ENCODE results near the gene PHF14.

Gene PHF14

DNA sequence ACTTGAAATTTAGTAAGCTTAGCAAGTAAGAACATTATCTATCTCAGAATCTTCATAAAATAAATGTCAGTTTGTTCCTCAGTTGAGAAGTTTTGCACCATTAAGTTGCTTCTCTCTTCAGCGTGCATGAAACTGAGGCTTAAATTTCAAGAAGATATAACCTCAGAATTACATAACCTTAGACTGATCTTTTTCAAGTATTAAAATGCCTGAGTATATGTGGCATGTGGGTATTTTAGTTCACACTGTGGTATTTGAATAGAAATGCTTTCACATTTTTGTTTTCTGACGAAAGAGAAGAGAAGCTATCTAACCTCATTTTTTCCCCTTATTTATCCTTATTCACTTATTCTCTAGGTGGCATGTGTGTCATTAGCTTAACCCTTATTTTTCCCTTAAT lies 104.1 kb downstream of the PHF14 start:
- ChIA-PET POLR2A (no interaction called here), CTCF (interaction anchor here (1.3 to 2.4 kb wide), 4 partner anchors 10 to 31 kb away, joined by 4 to 6 read pairs (median 5); no protein-coding TSS in a partner anchor)
- no peak for DNase-seq (ENCODE audit: extremely low spot score)
- TF ChIP-seq, protein P1, sequence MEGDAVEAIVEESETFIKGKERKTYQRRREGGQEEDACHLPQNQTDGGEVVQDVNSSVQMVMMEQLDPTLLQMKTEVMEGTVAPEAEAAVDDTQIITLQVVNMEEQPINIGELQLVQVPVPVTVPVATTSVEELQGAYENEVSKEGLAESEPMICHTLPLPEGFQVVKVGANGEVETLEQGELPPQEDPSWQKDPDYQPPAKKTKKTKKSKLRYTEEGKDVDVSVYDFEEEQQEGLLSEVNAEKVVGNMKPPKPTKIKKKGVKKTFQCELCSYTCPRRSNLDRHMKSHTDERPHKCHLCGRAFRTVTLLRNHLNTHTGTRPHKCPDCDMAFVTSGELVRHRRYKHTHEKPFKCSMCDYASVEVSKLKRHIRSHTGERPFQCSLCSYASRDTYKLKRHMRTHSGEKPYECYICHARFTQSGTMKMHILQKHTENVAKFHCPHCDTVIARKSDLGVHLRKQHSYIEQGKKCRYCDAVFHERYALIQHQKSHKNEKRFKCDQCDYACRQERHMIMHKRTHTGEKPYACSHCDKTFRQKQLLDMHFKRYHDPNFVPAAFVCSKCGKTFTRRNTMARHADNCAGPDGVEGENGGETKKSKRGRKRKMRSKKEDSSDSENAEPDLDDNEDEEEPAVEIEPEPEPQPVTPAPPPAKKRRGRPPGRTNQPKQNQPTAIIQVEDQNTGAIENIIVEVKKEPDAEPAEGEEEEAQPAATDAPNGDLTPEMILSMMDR (IDR thresholded peaks at IDR 0.05; ENCODE audit: control extremely low read depth, extremely low read depth, low read depth, missing control alignments), result no peak

DNA sequence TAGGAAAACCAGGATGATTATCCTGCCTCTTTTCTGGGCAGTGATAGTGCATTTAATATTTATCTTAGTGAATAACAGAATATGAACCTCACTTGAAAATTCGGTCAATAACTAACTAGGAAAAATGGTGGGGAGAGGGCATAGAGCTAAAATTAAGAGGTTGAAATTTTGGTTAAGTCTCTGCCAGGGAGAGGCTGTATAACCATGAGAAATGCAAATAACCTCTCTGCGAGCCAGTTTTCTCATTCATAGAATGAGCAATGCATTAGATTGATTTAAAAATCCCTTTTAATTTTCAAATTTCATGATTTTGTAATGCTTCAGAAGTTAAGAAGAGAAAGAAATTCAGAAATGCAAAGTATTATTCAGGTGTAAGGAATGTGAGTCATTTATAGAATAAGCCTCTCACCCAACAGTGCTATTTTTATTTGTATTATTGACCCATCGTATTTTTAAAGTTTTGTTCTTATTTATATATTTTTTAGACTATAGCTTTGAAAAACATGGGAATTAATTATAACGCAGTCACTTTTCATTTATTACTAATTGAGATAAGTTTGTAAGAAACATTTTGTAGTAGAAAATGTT lies 104.7 kb downstream of the PHF14 start:
- CTCF ChIA-PET, result interaction anchor here (0.6 to 2.4 kb wide), 8 partner anchors 11 to 132 kb away, joined by 3 to 6 read pairs (median 4); no protein-coding TSS in a partner anchor

DNA sequence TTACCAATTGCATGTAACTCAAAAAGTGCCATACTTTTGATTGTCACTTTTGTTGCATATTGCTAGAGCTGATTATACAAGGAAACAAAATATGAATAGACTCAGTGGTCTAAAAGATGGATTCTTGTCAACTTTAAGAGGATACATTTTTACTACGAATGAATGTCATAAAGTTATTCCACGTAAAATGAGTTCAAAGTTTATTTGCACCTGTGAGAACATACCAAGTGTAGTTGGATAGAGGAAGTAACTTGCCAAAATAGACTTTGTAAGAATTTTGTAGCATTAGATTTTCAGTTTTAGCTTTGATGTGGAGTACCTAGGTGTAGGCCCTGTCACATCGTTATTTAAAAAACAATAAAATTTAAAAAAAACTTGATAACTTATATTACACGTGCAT lies 106.2 kb downstream of the PHF14 start:
- TF ChIP-seq, protein P1 (IDR thresholded peaks at IDR 0.05; ENCODE audit: control extremely low read depth, extremely low read depth, low read depth, missing control alignments), result no peak
- DNase-seq (ENCODE audit: extremely low spot score), result no peak
- ChIA-PET CTCF (interaction anchor here (0.8 to 2.4 kb wide), 3 partner anchors 9 to 18 kb away, joined by 4 to 6 read pairs (median 6); no protein-coding TSS in a partner anchor), POLR2A (no interaction called here)

More for the DNA sequence above, 104.7 kb downstream of the PHF14 start:
- DNase-seq (ENCODE audit: extremely low spot score), result peak; percentile 9
- TF ChIP-seq, protein P1 (IDR thresholded peaks at IDR 0.05; ENCODE audit: control extremely low read depth, extremely low read depth, low read depth, missing control alignments), result no peak
- POLR2A ChIA-PET, result no interaction called here

DNA sequence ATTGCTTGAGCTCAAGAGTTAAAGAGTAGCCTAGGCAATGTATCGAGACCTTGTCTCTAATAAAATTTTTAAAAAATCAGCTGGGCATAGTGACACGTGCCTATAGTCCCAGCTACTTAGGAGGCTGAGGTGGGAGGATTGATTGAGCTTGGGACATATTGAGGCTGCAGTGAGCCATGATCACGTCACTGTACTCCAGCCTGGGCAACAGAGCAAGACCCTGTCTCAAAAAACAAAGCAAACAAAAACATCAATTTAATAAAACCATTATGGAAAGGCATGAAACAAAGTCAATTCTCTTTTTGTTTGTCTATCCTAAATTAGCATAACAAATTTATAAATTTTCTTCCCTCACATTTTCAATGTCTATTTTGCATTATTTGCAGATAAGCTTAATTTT lies 108.4 kb downstream of the PHF14 start:
- CTCF ChIA-PET, result interaction anchor here (1.0 to 2.2 kb wide), 4 partner anchors 10 to 130 kb away, joined by 3 to 7 read pairs (median 4); no protein-coding TSS in a partner anchor
- TF ChIP-seq, protein P1 (IDR thresholded peaks at IDR 0.05; ENCODE audit: control extremely low read depth, extremely low read depth, low read depth, missing control alignments), result no peak
- POLR2A ChIA-PET, result no interaction called here
- no peak for DNase-seq (ENCODE audit: extremely low spot score)

DNA sequence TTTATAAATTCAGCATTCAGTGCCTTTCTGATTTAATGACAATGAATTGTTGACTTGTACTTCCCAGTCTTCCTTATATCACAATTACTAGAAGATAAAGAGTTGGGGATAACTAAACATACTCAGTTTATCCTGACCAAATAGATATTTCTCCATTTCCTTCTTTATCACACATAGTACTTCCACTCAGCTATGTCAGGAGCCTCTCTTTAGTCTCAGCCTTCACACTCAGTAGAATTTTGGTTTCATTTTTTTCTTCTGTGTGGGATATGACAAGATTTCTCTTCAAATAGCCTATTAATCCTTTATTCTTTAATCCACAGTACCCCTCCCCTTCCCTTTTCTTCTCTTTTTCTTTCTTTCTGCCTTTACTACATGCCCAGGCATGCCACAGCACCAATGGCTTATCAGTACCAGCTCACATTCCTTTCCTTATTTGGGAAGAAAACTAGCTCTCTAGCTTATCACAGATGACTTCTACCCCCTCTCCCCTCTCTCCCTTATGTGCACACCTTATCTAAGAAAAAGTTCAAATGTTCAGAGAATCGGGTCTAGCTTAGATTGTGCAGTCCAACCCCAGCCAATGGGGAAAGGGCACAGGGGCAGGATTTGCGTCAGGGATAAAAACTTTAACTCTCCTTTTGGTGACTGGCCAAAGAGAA lies 109.0 kb downstream of the PHF14 start:
- TF ChIP-seq, protein P1 (IDR thresholded peaks at IDR 0.05; ENCODE audit: control extremely low read depth, extremely low read depth, low read depth, missing control alignments), result no peak
- ChIA-PET POLR2A (no interaction called here), CTCF (interaction anchor here (1.0 to 2.2 kb wide), 4 partner anchors 9 to 40 kb away, joined by 3 to 7 read pairs (median 4); no protein-coding TSS in a partner anchor)
- no peak for DNase-seq (ENCODE audit: extremely low spot score)

DNA sequence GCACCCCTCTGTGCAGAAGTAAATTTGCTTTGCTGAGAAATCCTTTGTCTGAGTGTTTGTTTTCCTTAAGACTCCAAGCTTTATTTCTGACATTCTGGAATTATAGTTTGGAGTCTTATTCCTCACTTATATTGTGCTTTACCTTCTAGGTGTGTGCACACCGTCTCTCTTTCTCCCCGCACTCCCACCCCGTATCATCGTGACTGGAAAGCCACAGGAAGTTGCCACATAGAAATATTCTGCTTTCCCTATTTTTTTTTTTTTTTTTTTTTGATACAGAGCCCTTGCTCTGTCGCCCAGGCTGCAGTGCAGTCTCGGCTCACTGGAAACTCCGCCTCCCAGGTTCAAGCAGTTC lies 109.5 kb downstream of the PHF14 start:
- DNase-seq (ENCODE audit: extremely low spot score), result no peak
- TF ChIP-seq, protein P1 (IDR thresholded peaks at IDR 0.05; ENCODE audit: control extremely low read depth, extremely low read depth, low read depth, missing control alignments), result no peak
- POLR2A ChIA-PET, result no interaction called here
- CTCF ChIA-PET, result interaction anchor here (1.3 to 2.2 kb wide), 3 partner anchors 9 to 39 kb away, joined by 3 to 7 read pairs (median 3); no protein-coding TSS in a partner anchor

Data from GM10248 (cell line).